GM19351 (cell line): ENCODE results near the gene PLAAT5.
"Not testable (repeated sequence)": the region's sequence is repeated elsewhere in the genome, so short reads cannot be mapped to it uniquely, and the experiment has no call there.

Source experiments
- ATAC-seq: cut with Tn5 transposase; IDR thresholded peaks from one replicate; pipeline ENCODE4 v1.9.1; 2021; ENCODE audit warnings: mild to moderate bottlenecking, moderate library complexity; ENCODE audit not compliant: unreplicated experiment

Gene PLAAT5

GRCh38 chr11:63488789-63489188, 2.2 kb downstream of the PLAAT5 start:
- no peak for ATAC-seq

GRCh38 chr11:63485777-63486176, 5.2 kb downstream of the PLAAT5 start:
- ATAC-seq, result no peak

- ATAC-seq, result no peak
Measured at GRCh38 chr11:63480039-63480438, 10.9 kb downstream of the PLAAT5 start.

- no peak for ATAC-seq
Measured at GRCh38 chr11:63478896-63479295, 12.1 kb downstream of the PLAAT5 start.

GRCh38 chr11:63476618-63477017, 14.3 kb downstream of the PLAAT5 start:
- no peak for ATAC-seq

GRCh38 chr11:63472372-63472771, 18.6 kb downstream of the PLAAT5 start:
- no peak for ATAC-seq

GRCh38 chr11:63470311-63470710, 20.7 kb downstream of the PLAAT5 start:
- no peak for ATAC-seq

GRCh38 chr11:63462137-63462536, 28.8 kb downstream of the PLAAT5 start:
- ATAC-seq, result no peak

- no peak for ATAC-seq
Measured at GRCh38 chr11:63459586-63459985, 31.4 kb downstream of the PLAAT5 start.

- ATAC-seq, result no peak
Measured at GRCh38 chr11:63448646-63449045, 42.3 kb downstream of the PLAAT5 start.

- no peak for ATAC-seq
Measured at GRCh38 chr11:63445720-63446119, 45.2 kb downstream of the PLAAT5 start.

GRCh38 chr11:63445118-63445517, 45.8 kb downstream of the PLAAT5 start:
- no peak for ATAC-seq

GRCh38 chr11:63444160-63444559, 46.8 kb downstream of the PLAAT5 start:
- ATAC-seq, result no peak

GRCh38 chr11:63443714-63444113, 47.3 kb downstream of the PLAAT5 start:
- no peak for ATAC-seq

GRCh38 chr11:63435831-63436230, 55.1 kb downstream of the PLAAT5 start:
- not testable (repeated sequence) for ATAC-seq

GRCh38 chr11:63435351-63435750, 55.6 kb downstream of the PLAAT5 start:
- ATAC-seq, result not testable (repeated sequence)

- ATAC-seq, result not testable (repeated sequence)
Measured at GRCh38 chr11:63430731-63431130, 60.2 kb downstream of the PLAAT5 start.

- ATAC-seq, result no peak
Measured at GRCh38 chr11:63427971-63428508, 62.9 kb downstream of the PLAAT5 start.

GRCh38 chr11:63417174-63417852, 73.7 kb downstream of the PLAAT5 start:
- ATAC-seq, result no peak
